ENCODE measurements around the gene SFXN4. TPM values are rescaled to one million over a fixed set of nuclear protein-coding genes. Genes with fewer than 3 reads are reported as not detected.
A peak's percentile ranks its signal among the peaks of the same experiment; 100 is the strongest.
"Not testable (repeated sequence)": the region's sequence is repeated elsewhere in the genome, so short reads cannot be mapped to it uniquely, and the experiment has no call there.

The SFXN4 gene
- total RNA-seq, 2 donors from 2014 or later = 10.8 to 13.5 TPM

- intact Hi-C loops (cut with DNase I) = no loop called here
- peak; percentile 42 for DNase-seq (ENCODE audit: low spot score)
Observed at GRCh38 chr10:119153661-119154060, 11.9 kb downstream of the SFXN4 start.

- peak; percentile 41 for DNase-seq (ENCODE audit: low spot score)
- intact Hi-C loops (cut with DNase I) = no loop called here
Observed at GRCh38 chr10:119153041-119153440, 12.5 kb downstream of the SFXN4 start.

GRCh38 chr10:119151601-119152000 lies 13.9 kb downstream of the SFXN4 start:
- intact Hi-C loops (cut with DNase I) = not testable (repeated sequence)

GRCh38 chr10:119149729-119150128 lies 15.8 kb downstream of the SFXN4 start:
- intact Hi-C loops (cut with DNase I) = no loop called here
- DNase-seq (ENCODE audit: low spot score) = peak; percentile 72

More at GRCh38 chr10:119151601-119152000, 13.9 kb downstream of the SFXN4 start:
- DNase-seq (ENCODE audit: low spot score) = peak; percentile 40

GRCh38 chr10:119149157-119149556 lies 16.4 kb downstream of the SFXN4 start:
- intact Hi-C loops (cut with DNase I) = no loop called here
- DNase-seq (ENCODE audit: low spot score) = peak; percentile 43

GRCh38 chr10:119143657-119144056 lies 21.9 kb downstream of the SFXN4 start:
- DNase-seq (ENCODE audit: low spot score) = no peak
- intact Hi-C loops (cut with DNase I) = no loop called here

GRCh38 chr10:119140603-119141245 lies 24.8 kb downstream of the SFXN4 start:
- intact Hi-C loops (cut with DNase I) = no loop called here
- DNase-seq (ENCODE audit: low spot score) = peak; percentile 58

- intact Hi-C loops (cut with DNase I) = no loop called here
- DNase-seq (ENCODE audit: low spot score) = peak; percentile 83
Observed at GRCh38 chr10:119139464-119140067, 25.9 kb downstream of the SFXN4 start.

- intact Hi-C loops (cut with DNase I) = no loop called here
- DNase-seq (ENCODE audit: low spot score) = peak; percentile 48
Observed at GRCh38 chr10:119138346-119139306, 26.9 kb downstream of the SFXN4 start.

GRCh38 chr10:119137878-119138277 lies 27.6 kb downstream of the SFXN4 start:
- intact Hi-C loops (cut with DNase I) = not testable (repeated sequence)
- peak; percentile 18 for DNase-seq (ENCODE audit: low spot score)

GRCh38 chr10:119136084-119136483 lies 29.4 kb downstream of the SFXN4 start:
- DNase-seq (ENCODE audit: low spot score) = peak; percentile 1
- intact Hi-C loops (cut with DNase I) = no loop called here

GRCh38 chr10:119135513-119135881 lies 30.0 kb downstream of the SFXN4 start:
- intact Hi-C loops (cut with DNase I) = no loop called here
- peak; percentile 37 for DNase-seq (ENCODE audit: low spot score)

- intact Hi-C loops (cut with DNase I) = no loop called here
- DNase-seq (ENCODE audit: low spot score) = peak; percentile 41
Observed at GRCh38 chr10:119133949-119134348, 31.6 kb downstream of the SFXN4 start.

GRCh38 chr10:119132521-119133345 lies 32.8 kb downstream of the SFXN4 start:
- intact Hi-C loops (cut with DNase I) = no loop called here
- DNase-seq (ENCODE audit: low spot score) = no peak

GRCh38 chr10:119131512-119132240 lies 33.8 kb downstream of the SFXN4 start:
- no peak for DNase-seq (ENCODE audit: low spot score)
- intact Hi-C loops (cut with DNase I) = no loop called here

GRCh38 chr10:119129721-119130120 lies 35.8 kb downstream of the SFXN4 start:
- intact Hi-C loops (cut with DNase I) = no loop called here
- DNase-seq (ENCODE audit: low spot score) = no peak

- DNase-seq (ENCODE audit: low spot score) = no peak
- intact Hi-C loops (cut with DNase I) = no loop called here
Observed at GRCh38 chr10:119125942-119126341, 39.6 kb downstream of the SFXN4 start.

GRCh38 chr10:119120875-119121274 lies 44.6 kb downstream of the SFXN4 start:
- DNase-seq (ENCODE audit: low spot score) = no peak
- intact Hi-C loops (cut with DNase I) = no loop called here
